ENCODE data around the gene ETFRF1. TPM values are rescaled to one million over a fixed set of nuclear protein-coding genes. Genes with fewer than 3 reads are reported as not detected.

Gene ETFRF1
- total and polyA plus RNA-seq, 3 donors from 2014 or later, result 47.6 to 84.9 (median 63.3) TPM

DNA sequence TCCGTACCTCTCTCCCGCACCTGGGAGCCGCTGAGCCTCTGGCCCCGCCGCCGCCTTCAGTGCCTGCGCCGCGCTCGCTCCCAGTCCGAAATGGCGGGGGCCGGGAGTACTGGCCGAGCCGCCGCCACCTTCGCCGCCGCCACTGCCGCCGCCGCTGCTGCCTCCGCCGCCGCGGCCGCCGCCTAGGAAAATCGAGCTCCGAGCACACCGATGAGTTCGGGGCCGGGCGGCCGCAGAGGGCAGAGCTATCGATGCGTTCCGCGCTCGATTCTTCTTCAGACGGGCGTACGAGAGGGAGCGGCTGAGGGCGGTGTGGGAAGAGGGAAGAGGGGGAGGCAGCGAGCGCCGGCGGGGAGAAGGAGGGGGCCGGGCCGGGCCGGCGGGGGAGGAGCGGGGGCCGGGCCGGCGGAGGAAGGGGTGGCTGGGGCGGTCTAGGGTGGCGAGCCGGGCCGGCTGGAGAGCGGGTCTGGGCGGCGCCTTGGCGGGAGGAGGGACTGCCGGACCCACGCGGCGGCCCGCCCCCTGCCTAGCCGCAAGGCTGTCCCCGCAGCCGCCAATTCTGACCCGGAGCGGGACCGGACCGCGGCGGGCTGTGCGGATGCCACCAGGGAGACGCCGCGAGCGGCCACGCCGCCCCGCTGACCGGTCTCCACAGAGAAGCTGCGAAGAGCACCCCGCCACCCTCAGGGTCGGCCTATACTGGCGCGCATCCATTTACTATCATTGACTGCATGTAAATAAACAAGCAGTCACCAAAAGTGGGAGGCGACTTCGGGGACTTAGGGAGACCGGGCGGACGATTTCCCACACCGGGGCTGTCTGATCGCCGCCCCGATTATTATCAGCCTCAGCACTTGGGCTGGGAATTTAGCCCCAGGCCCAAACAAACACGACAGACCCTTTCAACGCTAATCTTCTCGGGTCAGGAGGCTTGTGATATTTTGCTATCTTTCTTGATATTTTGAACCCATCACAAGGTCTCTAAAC, 56.0 kb downstream of the ETFRF1 start, which contains the start of gene KRAS:
TSS of gene KRAS (minus strand) at position 186 of the 987 bp plus-strand sequence.
- peak; percentile 98 for DNase-seq
- intact Hi-C loops (cut with DNase I; ENCODE audit: low total_unique reads), result no loop called here
- Histone ChIP-seq H3K9me3 (no peaks in the 10 kb centered on the region), H3K27me3 (no peaks in the 10 kb centered on the region), H3K27ac (peak within 1 kb of the TSS; percentile 96 to 98), H3K36me3 (ENCODE audit: low read depth, missing control alignments) (no peaks in the 10 kb centered on the region), H3K4me3 (peak within 1 kb of the TSS; percentile 98 to 100), H3K4me1 (peaks cover 11% of the 10 kb centered on the region)
- 0 to 2% methylated on average over 35 to 63 of the region's 105 CpGs for WGBS, 2 donors
- TF ChIP-seq POLR2A (IDR thresholded peaks at IDR 0.05), result peak; percentile 52
- TF ChIP-seq, protein P1, sequence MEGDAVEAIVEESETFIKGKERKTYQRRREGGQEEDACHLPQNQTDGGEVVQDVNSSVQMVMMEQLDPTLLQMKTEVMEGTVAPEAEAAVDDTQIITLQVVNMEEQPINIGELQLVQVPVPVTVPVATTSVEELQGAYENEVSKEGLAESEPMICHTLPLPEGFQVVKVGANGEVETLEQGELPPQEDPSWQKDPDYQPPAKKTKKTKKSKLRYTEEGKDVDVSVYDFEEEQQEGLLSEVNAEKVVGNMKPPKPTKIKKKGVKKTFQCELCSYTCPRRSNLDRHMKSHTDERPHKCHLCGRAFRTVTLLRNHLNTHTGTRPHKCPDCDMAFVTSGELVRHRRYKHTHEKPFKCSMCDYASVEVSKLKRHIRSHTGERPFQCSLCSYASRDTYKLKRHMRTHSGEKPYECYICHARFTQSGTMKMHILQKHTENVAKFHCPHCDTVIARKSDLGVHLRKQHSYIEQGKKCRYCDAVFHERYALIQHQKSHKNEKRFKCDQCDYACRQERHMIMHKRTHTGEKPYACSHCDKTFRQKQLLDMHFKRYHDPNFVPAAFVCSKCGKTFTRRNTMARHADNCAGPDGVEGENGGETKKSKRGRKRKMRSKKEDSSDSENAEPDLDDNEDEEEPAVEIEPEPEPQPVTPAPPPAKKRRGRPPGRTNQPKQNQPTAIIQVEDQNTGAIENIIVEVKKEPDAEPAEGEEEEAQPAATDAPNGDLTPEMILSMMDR (IDR thresholded peaks at IDR 0.05), result no peak

DNA sequence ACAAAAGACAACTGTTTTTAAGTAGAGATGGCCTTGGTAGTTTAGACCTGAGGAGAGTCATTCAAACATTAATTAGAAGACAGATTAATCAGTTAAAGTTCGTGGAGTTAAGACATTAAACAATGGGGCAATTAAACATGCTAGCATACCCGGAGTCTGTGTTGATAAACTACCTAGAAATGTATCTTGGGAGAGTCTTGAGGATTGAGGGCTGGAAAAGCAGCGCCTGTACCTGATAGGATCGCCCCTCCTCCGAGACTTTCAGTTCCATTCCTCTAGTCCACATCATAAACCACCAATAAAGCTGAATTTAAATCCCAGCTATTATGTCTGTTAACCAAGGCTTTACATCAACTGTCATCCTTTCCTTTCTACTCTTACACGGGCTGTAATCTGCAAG, 56.7 kb downstream of the ETFRF1 start:
- intact Hi-C loops (cut with DNase I; ENCODE audit: low total_unique reads), result no loop called here
- no peaks in the 10 kb centered on the region for H3K27me3 ChIP-seq
- H3K4me1 ChIP-seq, result peaks cover 11% of the 10 kb centered on the region
- H3K9me3 ChIP-seq, result no peaks in the 10 kb centered on the region
- H3K27ac ChIP-seq, result peak overlapping the region; percentile 96 to 98
- peak overlapping the region; percentile 98 to 100 for H3K4me3 ChIP-seq
- TF ChIP-seq POLR2A (IDR thresholded peaks at IDR 0.05), result no peak
- TF ChIP-seq, protein P1 (IDR thresholded peaks at IDR 0.05), result no peak
- DNase-seq, result no peak
- 31 to 32% methylated on average over 6 of the region's 6 CpGs for WGBS, 2 donors
- no peaks in the 10 kb centered on the region for H3K36me3 ChIP-seq (ENCODE audit: low read depth, missing control alignments)

DNA sequence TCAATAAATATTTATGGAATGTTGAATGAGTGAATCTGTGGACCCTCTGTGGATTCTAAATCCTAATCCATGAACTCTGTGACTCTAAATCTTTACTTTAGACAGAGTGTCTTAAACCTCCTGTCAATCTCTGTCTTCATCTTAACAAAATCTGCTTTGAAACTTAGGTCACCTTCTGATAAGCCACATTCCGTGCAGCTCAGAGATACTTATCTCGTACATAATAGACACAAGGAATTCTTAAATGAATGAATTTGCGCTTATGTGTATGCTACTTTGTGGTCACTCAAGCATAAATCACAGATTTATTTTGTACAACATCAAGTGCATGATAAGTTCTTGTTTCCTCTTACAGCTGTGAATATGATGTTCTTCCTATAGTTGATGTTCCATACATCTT, 57.9 kb downstream of the ETFRF1 start:
- Histone ChIP-seq H3K4me1 (peaks cover 11% of the 10 kb centered on the region), H3K4me3 (no peak overlapping the region), H3K27ac (no peak overlapping the region), H3K36me3 (ENCODE audit: low read depth, missing control alignments) (no peaks in the 10 kb centered on the region), H3K9me3 (no peaks in the 10 kb centered on the region), H3K27me3 (no peaks in the 10 kb centered on the region)
- intact Hi-C loops (cut with DNase I; ENCODE audit: low total_unique reads), result no loop called here
- no peak for DNase-seq
- TF ChIP-seq, protein P1 (IDR thresholded peaks at IDR 0.05), result no peak
- no peak for TF ChIP-seq POLR2A (IDR thresholded peaks at IDR 0.05)
- 78 to 82% methylated on average over 3 of the region's 3 CpGs for WGBS, 2 donors

DNA sequence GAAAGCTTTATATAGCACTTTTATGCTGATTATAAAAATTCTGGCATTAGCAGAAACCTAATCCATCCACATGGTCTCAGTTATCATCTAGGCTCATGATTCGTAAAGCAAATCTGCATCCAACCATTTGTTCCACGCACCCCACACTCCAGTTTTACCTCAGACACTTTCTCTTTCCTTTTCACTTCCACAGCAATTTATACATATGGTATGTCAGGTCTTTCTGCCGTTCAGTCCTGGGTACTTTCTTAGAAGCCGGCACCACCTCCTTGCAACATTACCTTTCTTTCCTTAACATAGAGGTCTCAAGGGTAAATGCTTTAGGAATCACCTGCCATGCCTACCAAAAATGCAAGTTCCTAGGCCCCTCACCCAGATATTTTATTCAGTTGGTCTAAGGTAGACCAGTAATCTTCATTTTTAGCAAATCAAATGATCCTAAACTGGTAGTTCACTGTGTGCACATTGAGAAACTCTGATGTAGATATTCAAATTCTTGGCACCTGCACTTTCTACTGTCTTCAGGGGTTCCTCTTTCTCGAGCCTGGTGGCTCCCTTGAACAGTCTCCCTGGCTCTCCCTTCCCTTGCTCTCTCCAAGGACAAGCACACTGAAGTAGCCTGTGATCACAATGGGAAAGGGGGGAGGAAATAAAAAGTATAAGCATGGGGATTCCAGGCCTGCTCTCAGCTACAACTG, 58.5 kb downstream of the ETFRF1 start:
- Histone ChIP-seq H3K4me3 (no peak overlapping the region), H3K4me1 (peaks cover 11% of the 10 kb centered on the region), H3K27ac (no peak overlapping the region), H3K27me3 (no peaks in the 10 kb centered on the region), H3K36me3 (ENCODE audit: low read depth, missing control alignments) (no peaks in the 10 kb centered on the region), H3K9me3 (no peaks in the 10 kb centered on the region)
- TF ChIP-seq, protein P1 (IDR thresholded peaks at IDR 0.05), result no peak
- no peak for TF ChIP-seq POLR2A (IDR thresholded peaks at IDR 0.05)
- intact Hi-C loops (cut with DNase I; ENCODE audit: low total_unique reads), result no loop called here
- no peak for DNase-seq
- WGBS, 2 donors, result 75 to 77% methylated on average over 5 of the region's 5 CpGs

Data from testis (tissue), 3 donors.